T-helper 1 cell (primary cell): Measurements from ENCODE around the gene MGAT4B.
A peak's percentile ranks its signal among the peaks of the same experiment; 100 is the strongest.

Experiments
- DNase-seq, 5 donors: peaks; one replicate each; pipeline ENCODE4 v3.0.0-alpha.2; 2012 to 2020

Gene MGAT4B

GRCh38 chr5:179805529-179806249 is 977 bp downstream of the MGAT4B start:
- peak in 1 of 5 donors; percentile 75 for DNase-seq

- no peak for DNase-seq
These were observed 1.6 kb downstream of the MGAT4B start for GRCh38 chr5:179805070-179805528.

GRCh38 chr5:179804555-179804947 is 2.1 kb downstream of the MGAT4B start:
- DNase-seq: no peak

- DNase-seq: no peak
These were observed 2.8 kb downstream of the MGAT4B start for GRCh38 chr5:179803651-179804554.

- DNase-seq: no peak
These were observed 3.6 kb downstream of the MGAT4B start for GRCh38 chr5:179802950-179803562.

GRCh38 chr5:179802207-179802883 is 4.3 kb downstream of the MGAT4B start:
- DNase-seq: no peak

GRCh38 chr5:179801304-179802206 is 5.1 kb downstream of the MGAT4B start:
- DNase-seq: peak; percentile 50 to 77 (median 69)

- no peak for DNase-seq
These were observed 5.9 kb downstream of the MGAT4B start for GRCh38 chr5:179800696-179801201.

GRCh38 chr5:179800071-179800695 is 6.5 kb downstream of the MGAT4B start:
- no peak for DNase-seq

GRCh38 chr5:179799644-179799973 is 7.1 kb downstream of the MGAT4B start:
- no peak for DNase-seq

- no peak for DNase-seq
These were observed 7.7 kb downstream of the MGAT4B start for GRCh38 chr5:179798771-179799643.

GRCh38 chr5:179798144-179798770 is 8.4 kb downstream of the MGAT4B start:
- no peak for DNase-seq

GRCh38 chr5:179797741-179798140 is 8.9 kb downstream of the MGAT4B start:
- no peak for DNase-seq

GRCh38 chr5:179796877-179797608 is 9.6 kb downstream of the MGAT4B start:
- no peak for DNase-seq

GRCh38 chr5:179795863-179796833 is 10.5 kb downstream of the MGAT4B start:
- peak; percentile 47 to 66 (median 59) for DNase-seq

GRCh38 chr5:179795049-179795862 is 11.4 kb downstream of the MGAT4B start:
- DNase-seq: no peak

- DNase-seq: no peak
These were observed 12.1 kb downstream of the MGAT4B start for GRCh38 chr5:179794575-179794974.
